Liver (tissue), 9 donors: ENCODE data around the gene INPP4B. TPM values are rescaled to one million over a fixed set of nuclear protein-coding genes. Genes with fewer than 3 reads are reported as not detected.

Source experiments
- DNase-seq: peaks from one replicate; pipeline ENCODE4 v3.0.0-alpha.2; 2017; ENCODE audit warnings: low spot score
- H3K27ac ChIP-seq, 2 donors: one replicate each; pipeline ENCODE4 v1.7.0; 2013; ENCODE audit warnings: inconsistent platforms in 2 of 2, low read length in 2 of 2, control low read depth in 1 of 2, low read depth in 1 of 2, mild to moderate bottlenecking in 1 of 2
- H3K27me3 ChIP-seq, 4 donors: one replicate each; pipeline versions ENCODE4 v1.6.1 to v1.7.0; 2013; ENCODE audit warnings: low read length in 3 of 4, inconsistent platforms in 1 of 4, mild to moderate bottlenecking in 1 of 4, moderate library complexity in 1 of 4; ENCODE audit not compliant: control insufficient read depth in 4 of 4, insufficient read depth in 4 of 4
- H3K36me3 ChIP-seq, 4 donors: one replicate each; pipeline versions ENCODE4 v1.6.1 to v1.7.0; 2013; ENCODE audit warnings: low read length in 3 of 4, mild to moderate bottlenecking in 3 of 4, low read depth in 1 of 4, moderate library complexity in 1 of 4; ENCODE audit not compliant: control insufficient read depth in 4 of 4, insufficient read depth in 3 of 4
- H3K4me1 ChIP-seq, 4 donors: one replicate each; pipeline versions ENCODE4 v1.6.1 to v1.7.0; 2013; ENCODE audit warnings: low read length in 3 of 4, mild to moderate bottlenecking in 3 of 4, moderate library complexity in 1 of 4; ENCODE audit not compliant: control insufficient read depth in 4 of 4, insufficient read depth in 4 of 4
- H3K4me3 ChIP-seq, 3 donors: one replicate each; pipeline versions ENCODE4 v1.6.1 to v1.7.0; 2013; ENCODE audit warnings: low read length in 3 of 3, control low read depth in 1 of 3, low read depth in 1 of 3, mild to moderate bottlenecking in 1 of 3
- H3K9ac ChIP-seq, 2 donors: one replicate each; pipeline ENCODE4 v1.7.0; 2013; ENCODE audit warnings: low read length in 2 of 2, mild to moderate bottlenecking in 2 of 2, moderate library complexity in 2 of 2, control low read depth in 1 of 2, low read depth in 1 of 2
- H3K9me3 ChIP-seq, 4 donors: one replicate each; pipeline versions ENCODE4 v1.6.1 to v1.7.0; 2013; ENCODE audit warnings: low read length in 3 of 4; ENCODE audit not compliant: control insufficient read depth in 4 of 4
- CTCF ChIP-seq: fragments of 150-350 bp; IDR thresholded peaks from 2 replicates; pipeline ENCODE4 v1.5.1; 2017; ENCODE audit warnings: improper control_type of control experiment, low read depth, low read length; ENCODE audit not compliant: missing input control
- EGR1 ChIP-seq, 2 donors: IDR thresholded peaks; 2 replicates each; pipeline ENCODE4 v1.6.1; 2016 to 2018; ENCODE audit warnings: antibody characterized with exemption in 2 of 2, low read depth in 2 of 2
- FOXA1 ChIP-seq: IDR thresholded peaks from 2 replicates; pipeline ENCODE4 v1.6.1; 2016; ENCODE audit warnings: antibody characterized with exemption
- FOXA2 ChIP-seq: IDR thresholded peaks from 2 replicates; pipeline ENCODE4 v1.6.1; 2016; ENCODE audit warnings: antibody characterized with exemption
- GABPA ChIP-seq, 2 donors: IDR thresholded peaks in 1 of 2; conservative IDR thresholded peaks in 1 of 2; 2 replicates each; pipeline ENCODE4 v1.6.1; 2016; ENCODE audit warnings: antibody characterized with exemption in 2 of 2, mild to moderate bottlenecking in 1 of 2, moderate library complexity in 1 of 2
- HNF4A ChIP-seq, 2 donors: conservative IDR thresholded peaks; 2 replicates each; pipeline ENCODE4 v1.6.1; 2016; ENCODE audit warnings: antibody characterized with exemption in 2 of 2, mild to moderate bottlenecking in 2 of 2
- HNF4G ChIP-seq: IDR thresholded peaks from 2 replicates; pipeline ENCODE4 v1.6.1; 2016; ENCODE audit warnings: antibody characterized with exemption
- JUND ChIP-seq, 2 donors: IDR thresholded peaks; 2 replicates each; pipeline ENCODE4 v1.6.1; 2016; ENCODE audit warnings: antibody characterized with exemption in 2 of 2
- NR2F2 ChIP-seq: IDR thresholded peaks from 2 replicates; pipeline ENCODE4 v1.6.1; 2016; ENCODE audit warnings: antibody characterized with exemption
- RAD21 ChIP-seq, 2 donors: IDR thresholded peaks; 2 replicates each; pipeline ENCODE4 v1.6.1; 2016; ENCODE audit warnings: antibody characterized with exemption in 2 of 2, mild to moderate bottlenecking in 2 of 2
- REST ChIP-seq: IDR thresholded peaks from 2 replicates; pipeline ENCODE4 v1.6.1; 2016; ENCODE audit warnings: antibody characterized with exemption, mild to moderate bottlenecking
- RXRA ChIP-seq, 2 donors: IDR thresholded peaks; 2 replicates each; pipeline ENCODE4 v1.6.1; 2017 to 2018; ENCODE audit warnings: antibody characterized with exemption in 2 of 2, mild to moderate bottlenecking in 1 of 2
- SP1 ChIP-seq: IDR thresholded peaks from 2 replicates; pipeline ENCODE4 v1.6.1; 2018; ENCODE audit warnings: antibody characterized with exemption, mild to moderate bottlenecking
- TAF1 ChIP-seq: conservative IDR thresholded peaks from 2 replicates; pipeline ENCODE4 v1.6.1; 2016; ENCODE audit warnings: antibody characterized with exemption, mild to moderate bottlenecking
- YY1 ChIP-seq: IDR thresholded peaks from 2 replicates; pipeline ENCODE4 v1.6.1; 2016; ENCODE audit warnings: antibody characterized with exemption, mild to moderate bottlenecking
- WGBS: extraction: QIAGEN DNeasy Blood & Tissue Kit; methylation state at CpG from one replicate; pipeline ENCODE4 v1.1.7; 2013; 5-methylcytosine and 5-hydroxymethylcytosine counted together
- polyA plus RNA-seq, 2 donors: library from polyadenylated mRNA; stranded (reverse) in 1 of 2; unstranded in 1 of 2; fragments of 200-250 nt in 1 of 2; fragments of >200 nt in 1 of 2; fragmentation: Nextera tagmentation in 1 of 2; extraction: Ambion mirVana in 1 of 2; gene quantifications; one replicate each; pipeline versions ENCODE4 v1.2.1 to v1.2.3, GENCODE V29; 2013 to 2015
- total RNA-seq, 2 donors: library from RNA; depleted of rRNA; stranded (reverse); fragments of >200 nt; gene quantifications; one replicate each; pipeline ENCODE4 v1.2.3, GENCODE V29; 2014
- TF ChIP-seq, protein P1 (sequence below): IDR thresholded peaks from 2 replicates; pipeline ENCODE4 v1.6.1; 2016; ENCODE audit warnings: antibody characterized with exemption
- TF ChIP-seq, protein P2 (sequence below): IDR thresholded peaks from 2 replicates; pipeline ENCODE4 v1.6.1; 2016; ENCODE audit warnings: antibody characterized with exemption
- TF ChIP-seq, protein P3 (sequence below): IDR thresholded peaks from 2 replicates; pipeline ENCODE4 v1.6.1; 2016; ENCODE audit warnings: antibody characterized with exemption
- donor health status: healthy.
- donor health status: healthy.
- donor health status: healthy.
- donor health status: healthy.
- donor health status: healthy.

INPP4B gene
- total and polyA plus RNA-seq, 4 donors = 0.43 to 2.8 (median 1.6) TPM

DNA sequence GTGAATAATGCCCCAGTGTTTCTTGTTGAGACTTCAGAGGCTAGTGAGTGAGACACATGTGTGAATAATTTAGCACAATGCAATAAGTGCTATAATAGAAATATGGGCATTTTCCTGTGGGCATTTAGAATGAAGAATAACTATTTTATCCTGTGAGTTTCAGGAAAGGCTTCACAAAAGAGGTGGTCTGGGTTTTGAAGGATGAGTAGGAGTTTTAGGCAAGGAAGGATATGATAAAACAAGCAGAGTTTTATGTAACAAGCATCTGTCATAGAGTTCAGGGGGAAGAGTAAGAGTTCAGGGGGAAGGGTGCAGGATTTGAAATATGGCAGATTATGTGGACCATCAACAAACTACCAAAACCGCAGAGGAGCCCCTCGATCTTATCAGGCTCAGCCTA, 529.2 kb downstream of the INPP4B start:
- DNase-seq = no peak
- Histone ChIP-seq H3K9ac (no peak overlapping the region), H3K36me3 (no peaks in the 10 kb centered on the region), H3K27me3 (peaks cover 0 to 2% (median 0%) of the 10 kb centered on the region in 4 donors), H3K4me1 (no peaks in the 10 kb centered on the region), H3K27ac (no peak overlapping the region), H3K9me3 (peaks cover 0 to 2% (median 0%) of the 10 kb centered on the region in 4 donors), H3K4me3 (no peak overlapping the region)
- WGBS = 95% methylated on average over 2 of the region's 2 CpGs
- no peak for TF ChIP-seq HNF4A (conservative IDR thresholded peaks at IDR 0.05)
- no peak for TF ChIP-seq RXRA (IDR thresholded peaks at IDR 0.05)
- no peak for TF ChIP-seq RAD21 (IDR thresholded peaks at IDR 0.05)
- TF ChIP-seq, protein P1, sequence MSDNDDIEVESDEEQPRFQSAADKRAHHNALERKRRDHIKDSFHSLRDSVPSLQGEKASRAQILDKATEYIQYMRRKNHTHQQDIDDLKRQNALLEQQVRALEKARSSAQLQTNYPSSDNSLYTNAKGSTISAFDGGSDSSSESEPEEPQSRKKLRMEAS = no peak
- TF ChIP-seq NR2F2 = no peak
- TF ChIP-seq JUND (IDR thresholded peaks at IDR 0.05) = no peak
- TF ChIP-seq, protein P2, sequence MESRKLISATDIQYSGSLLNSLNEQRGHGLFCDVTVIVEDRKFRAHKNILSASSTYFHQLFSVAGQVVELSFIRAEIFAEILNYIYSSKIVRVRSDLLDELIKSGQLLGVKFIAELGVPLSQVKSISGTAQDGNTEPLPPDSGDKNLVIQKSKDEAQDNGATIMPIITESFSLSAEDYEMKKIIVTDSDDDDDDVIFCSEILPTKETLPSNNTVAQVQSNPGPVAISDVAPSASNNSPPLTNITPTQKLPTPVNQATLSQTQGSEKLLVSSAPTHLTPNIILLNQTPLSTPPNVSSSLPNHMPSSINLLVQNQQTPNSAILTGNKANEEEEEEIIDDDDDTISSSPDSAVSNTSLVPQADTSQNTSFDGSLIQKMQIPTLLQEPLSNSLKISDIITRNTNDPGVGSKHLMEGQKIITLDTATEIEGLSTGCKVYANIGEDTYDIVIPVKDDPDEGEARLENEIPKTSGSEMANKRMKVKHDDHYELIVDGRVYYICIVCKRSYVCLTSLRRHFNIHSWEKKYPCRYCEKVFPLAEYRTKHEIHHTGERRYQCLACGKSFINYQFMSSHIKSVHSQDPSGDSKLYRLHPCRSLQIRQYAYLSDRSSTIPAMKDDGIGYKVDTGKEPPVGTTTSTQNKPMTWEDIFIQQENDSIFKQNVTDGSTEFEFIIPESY = no peak
- no peak for TF ChIP-seq EGR1 (IDR thresholded peaks at IDR 0.05; ENCODE audit: low read depth in 2 of 2)
- no peak for TF ChIP-seq HNF4G
- TF ChIP-seq, protein P3, sequence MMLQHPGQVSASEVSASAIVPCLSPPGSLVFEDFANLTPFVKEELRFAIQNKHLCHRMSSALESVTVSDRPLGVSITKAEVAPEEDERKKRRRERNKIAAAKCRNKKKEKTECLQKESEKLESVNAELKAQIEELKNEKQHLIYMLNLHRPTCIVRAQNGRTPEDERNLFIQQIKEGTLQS = no peak
- no peak for TF ChIP-seq CTCF
- TF ChIP-seq GABPA (IDR thresholded peaks at IDR 0.05 in 1 of 2, conservative IDR thresholded peaks at IDR 0.05 in 1 of 2) = no peak
- no peak for TF ChIP-seq TAF1
- no peak for TF ChIP-seq YY1
- no peak for TF ChIP-seq REST
- TF ChIP-seq SP1 = no peak
- no peak for TF ChIP-seq FOXA1
- TF ChIP-seq FOXA2 = no peak
